ENCODE data around the gene GLIS1. TPM values are rescaled to one million over a fixed set of nuclear protein-coding genes. Genes with fewer than 3 reads are reported as not detected.

Gene GLIS1
- total and polyA plus RNA-seq, 8 donors, result 0.20 to 4.8 (median 0.55) TPM; not detected in 1

DNA sequence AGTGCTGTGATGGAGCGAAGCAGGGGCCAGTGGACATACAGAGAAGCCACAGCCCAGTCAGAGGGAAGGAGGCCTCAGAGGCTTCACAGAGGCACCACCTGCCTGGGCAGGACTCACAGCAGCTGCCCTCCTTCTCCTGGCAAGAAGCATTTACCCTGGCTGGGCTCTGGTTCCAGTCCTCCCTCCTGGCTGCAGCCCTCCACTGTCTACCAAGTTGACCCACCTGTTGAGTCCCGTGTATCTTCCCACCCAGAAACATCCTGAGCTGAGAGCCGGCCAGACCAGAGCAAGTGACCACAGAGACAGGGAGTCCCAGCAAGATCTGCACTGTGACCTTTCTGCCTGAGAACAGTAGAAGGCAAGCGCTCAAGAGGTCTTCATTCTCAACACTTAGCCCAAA, 49.7 kb downstream of the GLIS1 start:
- WGBS, 5 donors, result 82 to 88% (median 88%) methylated on average over 4 of the region's 4 CpGs
- TF ChIP-seq EP300 (IDR thresholded peaks at IDR 0.05), result no peak
- no peak overlapping the region for H3K4me3 ChIP-seq
- peaks cover 0 to 16% (median 8%) of the 10 kb centered on the region in 4 donors for H3K4me1 ChIP-seq
- no peaks in the 10 kb centered on the region for H3K9me3 ChIP-seq
- no peak for DNase-seq
- intact Hi-C loops (cut with DNase I; ENCODE audit: low total_unique reads), result loop anchor here (10.0 kb wide), 1 partner anchor 204 kb away; no protein-coding TSS in a partner anchor
- H3K36me3 ChIP-seq, result no peaks in the 10 kb centered on the region
- H3K27me3 ChIP-seq, result peaks cover 0 to 86% (median 26%) of the 10 kb centered on the region in 3 donors
- H3K27ac ChIP-seq, result no peak overlapping the region

- H3K27me3 ChIP-seq, result peaks cover 0 to 86% (median 26%) of the 10 kb centered on the region in 3 donors
- H3K4me3 ChIP-seq, result no peak overlapping the region
- peaks cover 0 to 16% (median 8%) of the 10 kb centered on the region in 4 donors for H3K4me1 ChIP-seq
- 57 to 70% (median 62%) methylated on average over 10 of the region's 10 CpGs for whole genome bisulfite sequencing, 5 donors
- H3K27ac ChIP-seq, result no peak overlapping the region
- no peaks in the 10 kb centered on the region for H3K36me3 ChIP-seq
- DNase-seq, result no peak
- TF ChIP-seq POLR2AphosphoS5 (IDR thresholded peaks at IDR 0.05), result no peak
- TF ChIP-seq EP300 (IDR thresholded peaks at IDR 0.05), result no peak
- intact Hi-C loops (cut with DNase I; ENCODE audit: low total_unique reads), result loop anchor here (10.0 kb wide), 1 partner anchor 204 kb away; no protein-coding TSS in a partner anchor
- no peaks in the 10 kb centered on the region for H3K9me3 ChIP-seq
These were observed 50.4 kb downstream of the GLIS1 start for GRCh38 chr1:53688381-53689102.

DNA sequence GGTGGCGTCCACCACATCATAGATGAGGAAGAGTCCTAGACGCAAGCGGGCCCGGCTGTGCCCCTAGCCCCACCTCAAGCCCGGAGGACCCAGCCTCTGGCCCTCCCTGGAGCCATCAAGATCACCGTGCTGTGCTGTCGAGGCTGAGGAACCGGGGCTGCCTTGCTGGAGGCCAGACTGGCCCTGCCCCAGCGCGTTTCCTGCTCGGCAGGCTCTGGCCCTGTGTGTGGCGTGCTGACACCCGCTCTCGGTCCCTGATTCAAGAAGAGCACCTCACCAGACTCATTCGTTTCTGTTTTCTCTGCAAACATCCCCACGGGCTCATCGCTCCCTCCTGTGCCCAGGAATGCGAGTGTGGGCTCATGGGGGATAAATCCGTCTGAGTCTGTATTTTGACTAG, 51.1 kb downstream of the GLIS1 start:
- intact Hi-C loops (cut with DNase I; ENCODE audit: low total_unique reads), result loop anchor here (10.0 kb wide), 1 partner anchor 203 kb away; no protein-coding TSS in a partner anchor
- no peaks in the 10 kb centered on the region for H3K9me3 ChIP-seq
- peaks cover 0 to 16% (median 8%) of the 10 kb centered on the region in 4 donors for H3K4me1 ChIP-seq
- 69 to 84% (median 70%) methylated on average over 11 to 19 of the region's 19 CpGs for WGBS, 5 donors
- peaks cover 0 to 86% (median 26%) of the 10 kb centered on the region in 3 donors for H3K27me3 ChIP-seq
- no peak for TF ChIP-seq POLR2A (IDR thresholded peaks at IDR 0.05)
- TF ChIP-seq CTCF (IDR thresholded peaks at IDR 0.05), result no peak
- no peak for TF ChIP-seq POLR2AphosphoS5 (IDR thresholded peaks at IDR 0.05)
- TF ChIP-seq EP300 (IDR thresholded peaks at IDR 0.05), result no peak
- H3K4me3 ChIP-seq, result no peak overlapping the region
- no peaks in the 10 kb centered on the region for H3K36me3 ChIP-seq
- no peak overlapping the region for H3K27ac ChIP-seq
- DNase-seq, result no peak

DNA sequence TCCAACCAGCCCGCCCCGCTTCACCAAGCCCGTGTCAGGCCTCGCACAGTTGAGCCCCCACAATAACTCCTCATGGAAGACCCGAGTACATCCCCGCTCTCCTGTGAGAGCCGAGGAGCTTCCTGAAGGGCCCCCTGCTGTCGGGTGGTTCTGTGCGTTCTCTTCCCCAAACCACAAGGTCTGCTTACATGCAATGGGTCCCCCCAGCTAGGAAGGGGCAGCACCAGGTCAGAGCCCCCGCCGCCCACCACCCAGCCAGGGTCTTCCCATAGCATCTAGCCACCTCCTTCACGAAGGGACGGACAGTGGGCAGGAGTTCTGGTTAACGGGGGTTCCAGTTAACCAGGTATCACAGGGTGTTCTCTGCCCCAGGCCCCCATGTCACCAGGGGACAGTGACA, 51.5 kb downstream of the GLIS1 start:
- no peak for DNase-seq
- H3K27me3 ChIP-seq, result peaks cover 0 to 86% (median 26%) of the 10 kb centered on the region in 3 donors
- H3K9me3 ChIP-seq, result no peaks in the 10 kb centered on the region
- no peak for TF ChIP-seq POLR2AphosphoS5 (IDR thresholded peaks at IDR 0.05)
- TF ChIP-seq EP300 (IDR thresholded peaks at IDR 0.05), result no peak
- TF ChIP-seq POLR2A (IDR thresholded peaks at IDR 0.05), result no peak
- peaks cover 0 to 16% (median 8%) of the 10 kb centered on the region in 4 donors for H3K4me1 ChIP-seq
- 82 to 90% (median 86%) methylated on average over 5 to 14 of the region's 14 CpGs for WGBS, 5 donors
- no peak overlapping the region for H3K4me3 ChIP-seq
- no peak overlapping the region for H3K27ac ChIP-seq
- intact Hi-C loops (cut with DNase I; ENCODE audit: low total_unique reads), result loop anchor here (10.0 kb wide), 1 partner anchor 203 kb away; no protein-coding TSS in a partner anchor
- H3K36me3 ChIP-seq, result no peaks in the 10 kb centered on the region

DNA sequence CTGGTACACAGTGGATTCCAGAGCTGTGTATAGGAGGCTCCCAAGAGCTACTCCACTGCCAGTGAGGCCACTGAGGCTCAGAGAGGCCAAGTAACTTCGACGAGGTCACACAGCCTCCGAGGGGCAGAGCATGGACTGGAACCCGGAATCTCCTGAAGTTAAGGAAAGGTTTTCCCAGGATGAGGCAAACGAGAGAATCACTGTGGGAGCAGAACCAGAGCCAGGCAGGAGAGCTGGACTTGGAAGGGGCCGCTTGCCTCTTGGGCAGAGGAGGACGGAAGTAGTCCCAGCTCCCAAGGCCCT, 52.0 kb downstream of the GLIS1 start:
- TF ChIP-seq POLR2A (IDR thresholded peaks at IDR 0.05), result no peak
- TF ChIP-seq POLR2AphosphoS5 (IDR thresholded peaks at IDR 0.05), result no peak
- TF ChIP-seq CTCF (IDR thresholded peaks at IDR 0.05), result no peak
- no peak for TF ChIP-seq EP300 (IDR thresholded peaks at IDR 0.05)
- WGBS, 5 donors, result 88 to 93% (median 90%) methylated on average over 7 of the region's 7 CpGs
- intact Hi-C loops (cut with DNase I; ENCODE audit: low total_unique reads), result loop anchor here (10.0 kb wide), 1 partner anchor 202 kb away; no protein-coding TSS in a partner anchor

More for the DNA sequence above, 52.0 kb downstream of the GLIS1 start:
- Histone ChIP-seq H3K27me3 (peaks cover 0 to 89% (median 26%) of the 10 kb centered on the region in 3 donors), H3K4me1 (peaks cover 0 to 18% (median 11%) of the 10 kb centered on the region in 4 donors), H3K9me3 (no peaks in the 10 kb centered on the region), H3K4me3 (no peak overlapping the region), H3K27ac (no peak overlapping the region), H3K36me3 (no peaks in the 10 kb centered on the region)
- DNase-seq, result no peak

All from stomach (tissue), 9 donors.